VCaP (cell line): Measurements from ENCODE around the gene NFKB2.
A peak's percentile ranks its signal among the peaks of the same experiment; 100 is the strongest.

Experiments
- H3K27ac ChIP-seq: fragments of 450-650 bp; 2 replicates; pipeline ENCODE4 v1.5.1; 2017
- TF ChIP-seq, protein P1 (sequence below): fragments of 450-650 bp; conservative IDR thresholded peaks from 2 replicates; pipeline ENCODE4 v1.5.1; 2017; ENCODE audit warnings: mild to moderate bottlenecking, moderate library complexity

Gene NFKB2

GRCh38 chr10:102400076-102400475 is 4.6 kb downstream of the NFKB2 start:
- H3K27ac ChIP-seq, result peak overlapping the region; percentile 81

DNA sequence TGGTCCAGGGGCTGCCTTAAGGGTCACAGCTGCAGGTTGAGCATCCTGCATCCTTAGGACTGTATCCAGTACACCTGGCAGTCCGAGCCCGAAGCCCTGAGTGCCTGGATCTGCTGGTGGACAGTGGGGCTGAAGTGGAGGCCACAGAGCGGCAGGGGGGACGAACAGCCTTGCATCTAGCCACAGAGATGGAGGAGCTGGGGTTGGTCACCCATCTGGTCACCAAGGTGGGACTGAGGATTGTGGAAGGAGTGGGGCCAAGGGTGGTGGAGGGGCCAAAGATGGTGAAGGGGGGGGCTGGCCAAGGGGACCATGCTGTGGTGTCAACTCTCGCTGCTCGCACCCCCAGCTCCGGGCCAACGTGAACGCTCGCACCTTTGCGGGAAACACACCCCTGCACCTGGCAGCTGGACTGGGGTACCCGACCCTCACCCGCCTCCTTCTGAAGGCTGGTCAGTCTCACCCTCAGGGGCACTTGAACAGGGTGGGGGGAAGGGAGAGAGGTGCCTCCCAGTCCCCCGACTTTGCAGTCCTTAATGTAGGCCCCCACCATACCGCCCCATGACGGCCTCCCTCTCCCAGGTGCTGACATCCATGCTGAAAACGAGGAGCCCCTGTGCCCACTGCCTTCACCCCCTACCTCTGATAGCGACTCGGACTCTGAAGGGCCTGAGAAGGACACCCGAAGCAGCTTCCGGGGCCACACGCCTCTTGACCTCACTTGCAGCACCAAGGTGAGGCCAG is 5.3 kb downstream of the NFKB2 start:
- TF ChIP-seq, protein P1, sequence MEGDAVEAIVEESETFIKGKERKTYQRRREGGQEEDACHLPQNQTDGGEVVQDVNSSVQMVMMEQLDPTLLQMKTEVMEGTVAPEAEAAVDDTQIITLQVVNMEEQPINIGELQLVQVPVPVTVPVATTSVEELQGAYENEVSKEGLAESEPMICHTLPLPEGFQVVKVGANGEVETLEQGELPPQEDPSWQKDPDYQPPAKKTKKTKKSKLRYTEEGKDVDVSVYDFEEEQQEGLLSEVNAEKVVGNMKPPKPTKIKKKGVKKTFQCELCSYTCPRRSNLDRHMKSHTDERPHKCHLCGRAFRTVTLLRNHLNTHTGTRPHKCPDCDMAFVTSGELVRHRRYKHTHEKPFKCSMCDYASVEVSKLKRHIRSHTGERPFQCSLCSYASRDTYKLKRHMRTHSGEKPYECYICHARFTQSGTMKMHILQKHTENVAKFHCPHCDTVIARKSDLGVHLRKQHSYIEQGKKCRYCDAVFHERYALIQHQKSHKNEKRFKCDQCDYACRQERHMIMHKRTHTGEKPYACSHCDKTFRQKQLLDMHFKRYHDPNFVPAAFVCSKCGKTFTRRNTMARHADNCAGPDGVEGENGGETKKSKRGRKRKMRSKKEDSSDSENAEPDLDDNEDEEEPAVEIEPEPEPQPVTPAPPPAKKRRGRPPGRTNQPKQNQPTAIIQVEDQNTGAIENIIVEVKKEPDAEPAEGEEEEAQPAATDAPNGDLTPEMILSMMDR, result no peak

More at GRCh38 chr10:102400076-102400475, 4.6 kb downstream of the NFKB2 start:
- TF ChIP-seq, protein P1, result no peak

GRCh38 chr10:102401342-102401654 is 5.8 kb downstream of the NFKB2 start:
- H3K27ac ChIP-seq, result no peak overlapping the region
- TF ChIP-seq, protein P1, result no peak

More for the DNA sequence above, 5.3 kb downstream of the NFKB2 start:
- no peak overlapping the region for H3K27ac ChIP-seq

DNA sequence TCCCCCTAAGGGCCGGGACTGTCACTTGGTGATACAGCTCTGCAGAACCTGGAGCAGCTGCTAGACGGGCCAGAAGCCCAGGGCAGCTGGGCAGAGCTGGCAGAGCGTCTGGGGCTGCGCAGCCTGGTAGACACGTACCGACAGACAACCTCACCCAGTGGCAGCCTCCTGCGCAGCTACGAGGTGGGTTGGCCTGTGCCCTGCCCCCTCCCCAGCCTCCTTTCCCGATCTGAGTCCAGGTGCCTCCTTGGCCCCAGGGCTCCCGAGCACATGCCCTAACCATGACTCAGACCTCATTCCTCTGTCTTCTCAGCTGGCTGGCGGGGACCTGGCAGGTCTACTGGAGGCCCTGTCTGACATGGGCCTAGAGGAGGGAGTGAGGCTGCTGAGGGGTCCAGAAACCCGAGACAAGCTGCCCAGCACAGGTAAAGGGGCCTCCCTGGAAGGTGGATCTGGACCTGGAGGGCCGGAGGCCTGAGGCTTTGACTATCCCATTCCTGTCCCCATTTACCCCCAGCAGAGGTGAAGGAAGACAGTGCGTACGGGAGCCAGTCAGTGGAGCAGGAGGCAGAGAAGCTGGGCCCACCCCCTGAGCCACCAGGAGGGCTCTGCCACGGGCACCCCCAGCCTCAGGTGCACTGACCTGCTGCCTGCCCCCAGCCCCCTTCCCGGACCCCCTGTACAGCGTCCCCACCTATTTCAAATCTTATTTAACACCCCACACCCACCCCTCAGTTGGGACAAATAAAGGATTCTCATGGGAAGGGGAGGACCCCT is 6.4 kb downstream of the NFKB2 start:
- TF ChIP-seq, protein P1, result no peak

DNA sequence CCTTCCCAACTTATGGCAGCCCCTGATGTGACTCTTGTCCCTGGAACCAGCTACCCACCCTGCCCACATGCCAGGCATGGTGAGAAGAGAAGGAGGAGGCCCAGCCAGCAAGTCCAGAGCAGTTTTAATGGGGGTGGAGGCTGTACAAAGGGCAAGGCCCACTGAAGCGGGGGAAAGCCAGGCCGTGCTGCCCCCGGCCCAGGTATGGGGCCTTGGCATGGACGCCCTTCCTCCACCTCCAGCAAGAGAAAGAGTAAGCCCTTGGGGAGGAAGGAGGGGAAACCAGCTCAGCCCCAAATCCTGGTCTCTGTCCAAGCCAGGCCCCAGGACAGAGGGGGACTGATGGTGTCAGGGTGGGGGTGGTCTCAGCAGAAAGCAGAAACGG is 7.0 kb downstream of the NFKB2 start:
- no peak overlapping the region for H3K27ac ChIP-seq
- TF ChIP-seq, protein P1, result no peak

More for the DNA sequence above, 6.4 kb downstream of the NFKB2 start:
- no peak overlapping the region for H3K27ac ChIP-seq

GRCh38 chr10:102403115-102403514 is 7.6 kb downstream of the NFKB2 start:
- no peak overlapping the region for H3K27ac ChIP-seq
- TF ChIP-seq, protein P1, result no peak

- H3K27ac ChIP-seq, result no peak overlapping the region
- TF ChIP-seq, protein P1, result no peak
Measured at GRCh38 chr10:102404361-102405107, 9.0 kb downstream of the NFKB2 start.
